A673 (cell line): ENCODE data around the gene KCND3. TPM values are rescaled to one million over a fixed set of nuclear protein-coding genes. Genes with fewer than 3 reads are reported as not detected.

Experiments used
- BruUV-seq: library from RNA; stranded (reverse); fragments of 400-500 nt; replicated peaks from 2 replicates; lab custom pipeline; 2021; lab: Mats Ljungman, UMichigan
- CTCF ChIA-PET: fragments of 300-600 bp; sonication (Branson Sonifier 250); formaldehyde crosslinking; loops from one replicate; lab custom pipeline; 2022; ENCODE audit warnings: antibody characterized with exemption; lab: Charles Lee
- POLR2A ChIA-PET: fragments of 300-600 bp; sonication (Branson Sonifier 250); formaldehyde crosslinking; loops from one replicate; lab custom pipeline; 2022; ENCODE audit warnings: antibody characterized with exemption; ENCODE audit not compliant: low non-redundant PET; lab: Charles Lee
- DNase-seq: peaks from one replicate; pipeline ENCODE4 v3.0.0-alpha.2; 2015; ENCODE audit warnings: low spot score
- H3K27ac ChIP-seq: fragments of 200-600 bp; sonication (generic); 2 replicates; pipeline ENCODE4 v1.5.1; 2016; ENCODE audit warnings: mixed run types, low read depth, mild to moderate bottlenecking, mixed read lengths, antibody characterized with exemption, low read length; ENCODE audit not compliant: poor library complexity, severe bottlenecking
- H3K27me3 ChIP-seq: fragments of 200-600 bp; sonication (generic); replicated peaks from 2 replicates; pipeline ENCODE4 v1.6.1; 2017; ENCODE audit warnings: mixed run types, low read depth, mild to moderate bottlenecking, mixed read lengths, antibody characterized with exemption, low read length; ENCODE audit not compliant: insufficient read depth, poor library complexity
- H3K36me3 ChIP-seq: fragments of 200-600 bp; sonication (generic); 2 replicates; pipeline ENCODE4 v1.6.1; 2016; ENCODE audit warnings: mixed run types, mild to moderate bottlenecking, mixed read lengths, antibody characterized with exemption, low read length; ENCODE audit not compliant: insufficient read depth, poor library complexity, severe bottlenecking
- H3K4me1 ChIP-seq: fragments of 200-600 bp; sonication (generic); 2 replicates; pipeline ENCODE4 v1.6.1; 2017; ENCODE audit warnings: mixed run types, mild to moderate bottlenecking, mixed read lengths, antibody characterized with exemption, low read length; ENCODE audit not compliant: insufficient read depth, poor library complexity, severe bottlenecking
- H3K4me3 ChIP-seq: fragments of 200-600 bp; sonication (generic); 2 replicates; pipeline ENCODE4 v1.5.1; 2016; ENCODE audit warnings: low read depth, mixed run types, mild to moderate bottlenecking, mixed read lengths, low read length; ENCODE audit not compliant: poor library complexity, severe bottlenecking
- H3K9me3 ChIP-seq: fragments of 200-600 bp; sonication (generic); 2 replicates; pipeline ENCODE4 v1.6.1; 2016; ENCODE audit warnings: mixed run types, low read depth, mild to moderate bottlenecking, mixed read lengths, antibody characterized with exemption, low read length; ENCODE audit not compliant: poor library complexity, severe bottlenecking
- CTCF ChIP-seq: fragments of 300-800, 200-600 bp; sonication (generic); conservative IDR thresholded peaks from 2 replicates; pipeline ENCODE4 v1.5.1; 2017; ENCODE audit warnings: low read depth, mild to moderate bottlenecking, antibody characterized with exemption, low read length, moderate library complexity, mixed read lengths
- EZH2 ChIP-seq: fragments of 200-600 bp; sonication (generic); IDR thresholded peaks from 2 replicates; pipeline ENCODE4 v1.6.1; 2017; ENCODE audit warnings: borderline replicate concordance, low read depth, mild to moderate bottlenecking, mixed read lengths, antibody characterized with exemption, low read length; ENCODE audit not compliant: poor library complexity, severe bottlenecking
- intact Hi-C: fragments of 100-400 bp; cut with micrococcal nuclease; formaldehyde crosslinking; loops from one replicate; pipeline ENCODE4 v1.10.0; 2022; ENCODE audit not compliant: unreplicated experiment
- total RNA-seq: library from RNA; stranded (reverse); gene quantifications from 2 replicates; pipeline ENCODE4 v1.2.3, GENCODE V29; 2021

Gene KCND3
- total RNA-seq, 1 experiment from 2014 or later, result not detected

- H3K4me3 ChIP-seq, result no peak overlapping the region
- no peaks in the 10 kb centered on the region for H3K9me3 ChIP-seq
- H3K27me3 ChIP-seq, result peaks cover 33% of the 10 kb centered on the region
- no peaks in the 10 kb centered on the region for H3K36me3 ChIP-seq
- TF ChIP-seq EZH2 (no peak), CTCF (no peak)
- no peaks in the 10 kb centered on the region for H3K4me1 ChIP-seq
- no peak for DNase-seq
- intact Hi-C loops, result no loop called here
- POLR2A ChIA-PET, result no interaction called here
- CTCF ChIA-PET, result no interaction called here
- no peak overlapping the region for H3K27ac ChIP-seq
- no TSS peak for BruUV-seq
Measured at GRCh38 chr1:111884772-111885443, 104.6 kb downstream of the KCND3 start.

- Histone ChIP-seq H3K4me1 (no peaks in the 10 kb centered on the region), H3K27me3 (peaks cover 49% of the 10 kb centered on the region), H3K9me3 (no peaks in the 10 kb centered on the region), H3K4me3 (no peak overlapping the region), H3K27ac (no peak overlapping the region), H3K36me3 (no peaks in the 10 kb centered on the region)
- DNase-seq, result no peak
- BruUV-seq, result no TSS peak
- no peak for TF ChIP-seq CTCF
- intact Hi-C loops, result no loop called here
- ChIA-PET POLR2A (no interaction called here), CTCF (no interaction called here)
Measured at GRCh38 chr1:111882986-111883560, 106.4 kb downstream of the KCND3 start.

- peaks cover 50% of the 10 kb centered on the region for H3K27me3 ChIP-seq
- H3K4me3 ChIP-seq, result no peak overlapping the region
- H3K4me1 ChIP-seq, result no peaks in the 10 kb centered on the region
- CTCF ChIA-PET, result no interaction called here
- H3K9me3 ChIP-seq, result no peaks in the 10 kb centered on the region
- intact Hi-C loops, result no loop called here
- H3K36me3 ChIP-seq, result no peaks in the 10 kb centered on the region
- no TSS peak for BruUV-seq
- no peak for TF ChIP-seq EZH2
- no peak for DNase-seq
- no peak overlapping the region for H3K27ac ChIP-seq
- POLR2A ChIA-PET, result no interaction called here
Measured at GRCh38 chr1:111882559-111882958, 106.9 kb downstream of the KCND3 start.
